ENCODE measurements around the gene SCPEP1. TPM values are rescaled to one million over a fixed set of nuclear protein-coding genes. Genes with fewer than 3 reads are reported as not detected.

The SCPEP1 gene
- total and polyA plus RNA-seq, 2 of the 13 experiments (the other 11 are each of a cell fraction or from before 2014, with no cell fraction given), result 24.3 to 27.3 TPM

GRCh38 chr17:56960596-56961538, 17.1 kb upstream of the SCPEP1 start, which contains the start of gene COIL:
Gene COIL (minus strand): TSS chr17:56961050. CDS start chr17:56961019, 31 bp downstream.
- H3K27me3 ChIP-seq (ENCODE audit: control insufficient read depth in 1 of 2, insufficient read depth in 2 of 2, low read length in 2 of 2), result no peaks in the 10 kb centered on the region
- no peaks in the 10 kb centered on the region; a peak in 2 of 5 replicates for H3K36me3 ChIP-seq (replicated peaks in 1 of 2; ENCODE audit: control insufficient read depth in 1 of 2, insufficient read depth in 2 of 2, low read length in 2 of 2)
- H3K4me1 ChIP-seq (ENCODE audit: insufficient read depth, low read length), result peaks cover 55% of the 10 kb centered on the region
- H3K4me2 ChIP-seq (ENCODE audit: low read depth, low read length), result peak within 1 kb of the TSS; percentile 62
- H3K4me3 ChIP-seq (replicated peaks in 1 of 3; ENCODE audit: insufficient read depth in 1 of 3, low read depth in 2 of 3, low read length in 3 of 3), result peak within 1 kb of the TSS; percentile 72 to 92 (median 82)
- DNase-seq (ENCODE audit: low spot score) (peak; percentile 92), FAIRE-seq (peak; percentile 76), ATAC-seq (peak; percentile 99)
- H2AFZ ChIP-seq (ENCODE audit: low read length), result peak within 1 kb of the TSS; percentile 42
- H4K20me1 ChIP-seq (ENCODE audit: insufficient read depth, low read length), result no peaks in the 10 kb centered on the region; the same call in 1 of the 2 replicates
- WGBS (ENCODE audit: low lambda C conversion rate), result 6% methylated on average over 55 of the region's 59 CpGs
- CTCF ChIA-PET (ENCODE audit: low intra/inter-chr PET ratio, low total read pairs), result interaction anchor here (0.7 to 1.9 kb wide), 3 partner anchors 21 to 369 kb away, joined by 3 to 11 read pairs (median 7); no protein-coding TSS in a partner anchor
- TSS peak; percentile 97 for BruUV-seq (replicated peaks)
- in situ Hi-C loops (cut with HindIII; ENCODE audit: extremely low pct_ligation_motif_present, low pct_unique_long_range_greater_than_20kb) (no loop called here), intact Hi-C loops (cut with micrococcal nuclease; ENCODE audit: unreplicated experiment) (no loop called here)
- POLR2A ChIA-PET, result interaction anchor here (0.8 to 2.4 kb wide), 4 partner anchors 17 to 127 kb away, joined by 3 to 17 read pairs (median 6); partner anchors contain the start of genes C17orf67, DGKE, SCPEP1 and TRIM25
- H3K79me2 ChIP-seq (ENCODE audit: insufficient read depth, low read length), result peaks cover 23% of the 10 kb centered on the region
- peak within 1 kb of the TSS; percentile 92 for H3K9ac ChIP-seq (ENCODE audit: insufficient read depth, low read depth, low read length)
- no peaks in the 10 kb centered on the region for H3K9me3 ChIP-seq (ENCODE audit: low read length)
- peak within 1 kb of the TSS; percentile 93 for H3K27ac ChIP-seq (ENCODE audit: extremely low read length, insufficient read depth, low read length)
- TF ChIP-seq KDM2A (CRISPR knock-in tag; IDR thresholded peaks at IDR 0.05; ENCODE audit: borderline replicate concordance, low read depth) (peak; percentile 98), THYN1 (CRISPR knock-in tag; IDR thresholded peaks at IDR 0.05; ENCODE audit: borderline replicate concordance, low read depth) (peak; percentile 92; the same call in 1 of the 2 replicates), MAFK (conservative IDR thresholded peaks at IDR 0.05 in 1 of 2, IDR thresholded peaks at IDR 0.05 in 1 of 2; ENCODE audit: low read length in 2 of 2) (no peak), TAF15 (IDR thresholded peaks at IDR 0.05; ENCODE audit: low read depth, low read length, poor library complexity, severe bottlenecking) (peak; percentile 48), SRY (CRISPR knock-in tag; IDR thresholded peaks at IDR 0.05) (peak; percentile 40; the same call in 1 of the 2 replicates), ZNF772 (CRISPR knock-in tag; IDR thresholded peaks at IDR 0.05) (peak; percentile 98), ATF1 (CRISPR knock-in tag; IDR thresholded peaks at IDR 0.05) (no peak), ZMYM2 (CRISPR knock-in tag; IDR thresholded peaks at IDR 0.05) (no peak), ZNF331 (CRISPR knock-in tag; IDR thresholded peaks at IDR 0.05) (peak; percentile 83), PCBP2 (optimal IDR thresholded peaks at IDR 0.05; ENCODE audit: low read depth, low read length, poor library complexity, severe bottlenecking) (no peak), MTA1 (CRISPR knock-in tag; IDR thresholded peaks at IDR 0.05; ENCODE audit: borderline replicate concordance) (no peak), RBM22 (optimal IDR thresholded peaks at IDR 0.05; ENCODE audit: low read length) (no peak), RNF2 (conservative IDR thresholded peaks at IDR 0.05; ENCODE audit: low read depth) (peak; percentile 85)
- TF ChIP-seq, protein P1, sequence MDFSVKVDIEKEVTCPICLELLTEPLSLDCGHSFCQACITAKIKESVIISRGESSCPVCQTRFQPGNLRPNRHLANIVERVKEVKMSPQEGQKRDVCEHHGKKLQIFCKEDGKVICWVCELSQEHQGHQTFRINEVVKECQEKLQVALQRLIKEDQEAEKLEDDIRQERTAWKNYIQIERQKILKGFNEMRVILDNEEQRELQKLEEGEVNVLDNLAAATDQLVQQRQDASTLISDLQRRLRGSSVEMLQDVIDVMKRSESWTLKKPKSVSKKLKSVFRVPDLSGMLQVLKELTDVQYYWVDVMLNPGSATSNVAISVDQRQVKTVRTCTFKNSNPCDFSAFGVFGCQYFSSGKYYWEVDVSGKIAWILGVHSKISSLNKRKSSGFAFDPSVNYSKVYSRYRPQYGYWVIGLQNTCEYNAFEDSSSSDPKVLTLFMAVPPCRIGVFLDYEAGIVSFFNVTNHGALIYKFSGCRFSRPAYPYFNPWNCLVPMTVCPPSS (IDR thresholded peaks at IDR 0.05), result no peak
- TF ChIP-seq, protein P2, sequence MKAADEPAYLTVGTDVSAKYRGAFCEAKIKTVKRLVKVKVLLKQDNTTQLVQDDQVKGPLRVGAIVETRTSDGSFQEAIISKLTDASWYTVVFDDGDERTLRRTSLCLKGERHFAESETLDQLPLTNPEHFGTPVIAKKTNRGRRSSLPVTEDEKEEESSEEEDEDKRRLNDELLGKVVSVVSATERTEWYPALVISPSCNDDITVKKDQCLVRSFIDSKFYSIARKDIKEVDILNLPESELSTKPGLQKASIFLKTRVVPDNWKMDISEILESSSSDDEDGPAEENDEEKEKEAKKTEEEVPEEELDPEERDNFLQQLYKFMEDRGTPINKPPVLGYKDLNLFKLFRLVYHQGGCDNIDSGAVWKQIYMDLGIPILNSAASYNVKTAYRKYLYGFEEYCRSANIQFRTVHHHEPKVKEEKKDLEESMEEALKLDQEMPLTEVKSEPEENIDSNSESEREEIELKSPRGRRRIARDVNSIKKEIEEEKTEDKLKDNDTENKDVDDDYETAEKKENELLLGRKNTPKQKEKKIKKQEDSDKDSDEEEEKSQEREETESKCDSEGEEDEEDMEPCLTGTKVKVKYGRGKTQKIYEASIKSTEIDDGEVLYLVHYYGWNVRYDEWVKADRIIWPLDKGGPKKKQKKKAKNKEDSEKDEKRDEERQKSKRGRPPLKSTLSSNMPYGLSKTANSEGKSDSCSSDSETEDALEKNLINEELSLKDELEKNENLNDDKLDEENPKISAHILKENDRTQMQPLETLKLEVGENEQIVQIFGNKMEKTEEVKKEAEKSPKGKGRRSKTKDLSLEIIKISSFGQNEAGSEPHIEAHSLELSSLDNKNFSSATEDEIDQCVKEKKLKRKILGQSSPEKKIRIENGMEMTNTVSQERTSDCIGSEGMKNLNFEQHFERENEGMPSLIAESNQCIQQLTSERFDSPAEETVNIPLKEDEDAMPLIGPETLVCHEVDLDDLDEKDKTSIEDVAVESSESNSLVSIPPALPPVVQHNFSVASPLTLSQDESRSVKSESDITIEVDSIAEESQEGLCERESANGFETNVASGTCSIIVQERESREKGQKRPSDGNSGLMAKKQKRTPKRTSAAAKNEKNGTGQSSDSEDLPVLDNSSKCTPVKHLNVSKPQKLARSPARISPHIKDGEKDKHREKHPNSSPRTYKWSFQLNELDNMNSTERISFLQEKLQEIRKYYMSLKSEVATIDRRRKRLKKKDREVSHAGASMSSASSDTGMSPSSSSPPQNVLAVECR (CRISPR knock-in tag; IDR thresholded peaks at IDR 0.05; ENCODE audit: borderline replicate concordance), result peak; percentile 86; the same call in 1 of the 2 replicates
